NOMO-1 treated with dmso at 0.1 percent for 144 hours (cell line): ENCODE measurements around the gene PTH1R.

ENCODE experiments used
- DNase-seq: peaks from one replicate; lab custom pipeline; 2025; ENCODE audit not compliant: unreplicated experiment; lab: John Stamatoyannopoulos, UW

PTH1R gene

GRCh38 chr3:46897829-46898320, 20.4 kb downstream of the PTH1R start:
- DNase-seq, result no peak

- no peak for DNase-seq
Observed at GRCh38 chr3:46898321-46899150, 21.0 kb downstream of the PTH1R start.

GRCh38 chr3:46899151-46900006, 21.9 kb downstream of the PTH1R start:
- no peak for DNase-seq

GRCh38 chr3:46900007-46900292, 22.4 kb downstream of the PTH1R start:
- DNase-seq, result no peak

- no peak for DNase-seq
Observed at GRCh38 chr3:46900356-46900755, 22.8 kb downstream of the PTH1R start.

- DNase-seq, result no peak
Observed at GRCh38 chr3:46901061-46901460, 23.5 kb downstream of the PTH1R start.

GRCh38 chr3:46901591-46902187, 24.2 kb downstream of the PTH1R start:
- DNase-seq, result no peak

GRCh38 chr3:46902188-46902631, 24.7 kb downstream of the PTH1R start:
- DNase-seq, result no peak

- DNase-seq, result no peak
Observed at GRCh38 chr3:46903341-46904302, 26.1 kb downstream of the PTH1R start.

GRCh38 chr3:46904303-46905212, 27.0 kb downstream of the PTH1R start:
- no peak for DNase-seq

- no peak for DNase-seq
Observed at GRCh38 chr3:46905213-46905560, 27.7 kb downstream of the PTH1R start.

GRCh38 chr3:46905661-46906451, 28.3 kb downstream of the PTH1R start:
- no peak for DNase-seq

- DNase-seq, result no peak
Observed at GRCh38 chr3:46906471-46907058, 29.0 kb downstream of the PTH1R start.

GRCh38 chr3:46907271-46907670, 29.8 kb downstream of the PTH1R start:
- DNase-seq, result no peak

- no peak for DNase-seq
Observed at GRCh38 chr3:46907960-46908293, 30.4 kb downstream of the PTH1R start.

GRCh38 chr3:46908294-46908985, 30.9 kb downstream of the PTH1R start:
- DNase-seq, result no peak

- no peak for DNase-seq
Observed at GRCh38 chr3:46908986-46909534, 31.5 kb downstream of the PTH1R start.
